HG02678 (cell line): ENCODE results near the gene KRR1.
"Not testable (repeated sequence)": the region's sequence is repeated elsewhere in the genome, so short reads cannot be mapped to it uniquely, and the experiment has no call there.

Experiments
- ATAC-seq: cut with Tn5 transposase; IDR thresholded peaks from one replicate; pipeline ENCODE4 v1.9.1; 2021; ENCODE audit warnings: mild to moderate bottlenecking, moderate library complexity; ENCODE audit not compliant: unreplicated experiment

The KRR1 gene

GRCh38 chr12:75526655-75527511 is 15.5 kb upstream of the KRR1 start:
- peak; percentile 96 for ATAC-seq

GRCh38 chr12:75525263-75525662 is 13.9 kb upstream of the KRR1 start:
- no peak for ATAC-seq

- ATAC-seq = not testable (repeated sequence)
These were observed 10.7 kb upstream of the KRR1 start for GRCh38 chr12:75522124-75522523.

GRCh38 chr12:75521224-75521623 is 9.8 kb upstream of the KRR1 start:
- not testable (repeated sequence) for ATAC-seq

GRCh38 chr12:75509621-75510020 is 1.8 kb downstream of the KRR1 start:
- ATAC-seq = no peak

GRCh38 chr12:75508159-75508558 is 3.2 kb downstream of the KRR1 start:
- ATAC-seq = no peak

GRCh38 chr12:75507086-75507485 is 4.3 kb downstream of the KRR1 start:
- no peak for ATAC-seq

- ATAC-seq = peak; percentile 38
These were observed 5.6 kb downstream of the KRR1 start for GRCh38 chr12:75505706-75506312.

- ATAC-seq = no peak
These were observed 7.5 kb downstream of the KRR1 start for GRCh38 chr12:75503866-75504265.

GRCh38 chr12:75503459-75503858 is 8.0 kb downstream of the KRR1 start:
- no peak for ATAC-seq

GRCh38 chr12:75491169-75491568 is 20.2 kb downstream of the KRR1 start:
- ATAC-seq = no peak

- peak; percentile 50 for ATAC-seq
These were observed 21.7 kb downstream of the KRR1 start for GRCh38 chr12:75489613-75490210.

- no peak for ATAC-seq
These were observed 22.2 kb downstream of the KRR1 start for GRCh38 chr12:75489187-75489586.

- ATAC-seq = peak; percentile 49
These were observed 22.9 kb downstream of the KRR1 start for GRCh38 chr12:75488553-75488952.

- ATAC-seq = no peak
These were observed 24.1 kb downstream of the KRR1 start for GRCh38 chr12:75487308-75487707.

- not testable (repeated sequence) for ATAC-seq
These were observed 27.0 kb downstream of the KRR1 start for GRCh38 chr12:75484450-75484849.

- no peak for ATAC-seq
These were observed 28.0 kb downstream of the KRR1 start for GRCh38 chr12:75483431-75483830.

GRCh38 chr12:75482646-75483045 is 28.8 kb downstream of the KRR1 start:
- peak; percentile 17 for ATAC-seq

GRCh38 chr12:75481774-75482173 is 29.6 kb downstream of the KRR1 start:
- ATAC-seq = no peak

- ATAC-seq = peak; percentile 15
These were observed 30.2 kb downstream of the KRR1 start for GRCh38 chr12:75481013-75481705.

- ATAC-seq = peak; percentile 86
These were observed 30.9 kb downstream of the KRR1 start, which contains the start of gene GLIPR1 for GRCh38 chr12:75480469-75480949. Gene GLIPR1 (plus strand): TSS chr12:75480755. CDS start chr12:75480881, 126 bp downstream.
